PC-3 (cell line): ENCODE measurements around the gene AK8. TPM values are rescaled to one million over a fixed set of nuclear protein-coding genes. Genes with fewer than 3 reads are reported as not detected.

Experiments used
- ATAC-seq: fragments of 200-7000 bp; cut with Tn5 transposase; 2 replicates; pipeline ENCODE4 v1.9.1; 2020; ENCODE audit warnings: mild to moderate bottlenecking, moderate library complexity
- BruUV-seq: library from RNA; stranded (reverse); fragments of 400-500 nt; replicated peaks from 2 replicates; lab custom pipeline; 2021; lab: Mats Ljungman, UMichigan
- CTCF ChIA-PET: fragments of 300-600 bp; sonication (Branson Sonifier 250); formaldehyde crosslinking; loops from one replicate; lab custom pipeline; 2022; ENCODE audit warnings: antibody characterized with exemption; lab: Charles Lee
- POLR2A ChIA-PET: fragments of 300-600 bp; sonication (Branson Sonifier 250); formaldehyde crosslinking; loops from one replicate; lab custom pipeline; 2022; ENCODE audit warnings: antibody characterized with exemption; ENCODE audit not compliant: unreplicated experiment; lab: Charles Lee
- DNase-seq: peaks from one replicate; pipeline ENCODE4 v3.0.0-alpha.2; 2015
- H2AFZ ChIP-seq: fragments of 300-600 bp; sonication (generic); 2 replicates; pipeline ENCODE4 v1.6.0; 2016; ENCODE audit warnings: antibody characterized with exemption, low read length
- H3F3A ChIP-seq: fragments of 300-600 bp; sonication (generic); one replicate; pipeline ENCODE4 v1.6.0; 2017; ENCODE audit warnings: antibody characterized with exemption, low read length, control low read depth, mild to moderate bottlenecking; ENCODE audit not compliant: unreplicated experiment
- H3K27ac ChIP-seq: fragments of 300-600 bp; sonication (generic); 2 replicates; pipeline ENCODE4 v1.5.1; 2016; ENCODE audit warnings: mild to moderate bottlenecking, low read length
- H3K27me3 ChIP-seq: fragments of 300-600 bp; sonication (generic); 2 replicates; pipeline ENCODE4 v1.6.1; 2016; ENCODE audit warnings: low read length, mixed read lengths
- H3K36me3 ChIP-seq: fragments of 300-600 bp; sonication (generic); 2 replicates; pipeline ENCODE4 v1.6.1; 2016; ENCODE audit warnings: low read depth, mixed run types, low read length, mixed read lengths
- H3K4me1 ChIP-seq: fragments of 300-600 bp; sonication (generic); 2 replicates; pipeline ENCODE4 v1.5.1; 2016; ENCODE audit warnings: low read length; ENCODE audit not compliant: insufficient read depth
- H3K4me2 ChIP-seq: fragments of 300-600 bp; sonication (generic); 2 replicates; pipeline ENCODE4 v1.6.0; 2016; ENCODE audit warnings: low read length
- H3K4me3 ChIP-seq: fragments of 300-600 bp; sonication (generic); 2 replicates; pipeline ENCODE4 v1.5.1; 2016; ENCODE audit warnings: mild to moderate bottlenecking, low read length, mixed read lengths
- H3K79me2 ChIP-seq: fragments of 300-600 bp; sonication (generic); 2 replicates; pipeline ENCODE4 v1.6.1; 2017; ENCODE audit warnings: low read length, mixed read lengths
- H3K9ac ChIP-seq: fragments of 300-600 bp; sonication (generic); 2 replicates; pipeline ENCODE4 v1.6.0; 2016; ENCODE audit warnings: mild to moderate bottlenecking, low read length
- H3K9me2 ChIP-seq: fragments of 300-600 bp; sonication (generic); replicated peaks from 2 replicates; pipeline ENCODE4 v1.6.1; 2016; ENCODE audit warnings: mixed run types, low read length, mixed read lengths
- H3K9me3 ChIP-seq: fragments of 300-600 bp; sonication (generic); 2 replicates; pipeline ENCODE4 v1.6.1; 2016; ENCODE audit warnings: low read length, mixed read lengths
- H4K20me1 ChIP-seq: fragments of 300-600 bp; sonication (generic); 2 replicates; pipeline ENCODE4 v1.6.1; 2016; ENCODE audit warnings: low read length, mixed read lengths
- CTCF ChIP-seq: fragments of 300-600 bp; sonication (generic); conservative IDR thresholded peaks from 2 replicates; pipeline ENCODE4 v1.5.1; 2017; ENCODE audit warnings: antibody characterized with exemption, low read depth, mild to moderate bottlenecking, low read length
- EZH2 ChIP-seq: fragments of 300-600 bp; sonication (generic); IDR thresholded peaks from one replicate; pipeline ENCODE4 v1.6.1; 2017; ENCODE audit warnings: antibody characterized with exemption, mild to moderate bottlenecking, low read length; ENCODE audit not compliant: unreplicated experiment
- EZH2phosphoT487 ChIP-seq: fragments of 300-600 bp; sonication (generic); IDR thresholded peaks from 2 replicates; pipeline ENCODE4 v1.6.1; 2018; ENCODE audit warnings: mild to moderate bottlenecking, antibody characterized with exemption, low read length, borderline replicate concordance
- intact Hi-C: fragments of 100-400 bp; cut with micrococcal nuclease; formaldehyde crosslinking; loops from 2 replicates; pipeline ENCODE4 v1.9.0; 2023
- total RNA-seq: library from RNA; depleted of rRNA; stranded (reverse); fragments of >200 nt; gene quantifications from 2 replicates; pipeline ENCODE4 v1.2.3, GENCODE V29; 2014

The AK8 gene
- total RNA-seq, 1 experiment from 2014 or later, result 0.55 TPM

GRCh38 chr9:132733260-132733815, 144.7 kb downstream of the AK8 start:
- DNase-seq (no peak), ATAC-seq (no peak)
- intact Hi-C loops, result no loop called here
- Histone ChIP-seq H3K79me2 (no peaks in the 10 kb centered on the region), H3F3A (no peaks in the 10 kb centered on the region), H3K4me1 (no peaks in the 10 kb centered on the region), H3K36me3 (no peaks in the 10 kb centered on the region), H3K27me3 (no peaks in the 10 kb centered on the region), H4K20me1 (no peaks in the 10 kb centered on the region), H3K27ac (no peak overlapping the region), H3K4me2 (no peak overlapping the region), H3K9me3 (no peaks in the 10 kb centered on the region), H2AFZ (no peak overlapping the region), H3K9me2 (no peaks in the 10 kb centered on the region), H3K9ac (no peak overlapping the region), H3K4me3 (no peak overlapping the region)
- ChIA-PET CTCF (interaction anchor here (0.7 kb wide), 1 partner anchor 53 kb away, joined by 4 read pairs; no protein-coding TSS in a partner anchor), POLR2A (no interaction called here)
- BruUV-seq, result no TSS peak
- no peak for TF ChIP-seq CTCF
- TF ChIP-seq EZH2phosphoT487, result no peak
- TF ChIP-seq EZH2, result no peak

- no peak overlapping the region for H2AFZ ChIP-seq
- ATAC-seq (no peak), DNase-seq (no peak)
- intact Hi-C loops, result no loop called here
- H3K36me3 ChIP-seq, result no peaks in the 10 kb centered on the region
- POLR2A ChIA-PET, result no interaction called here
- no peaks in the 10 kb centered on the region for H4K20me1 ChIP-seq
- H3K27ac ChIP-seq, result no peak overlapping the region
- H3F3A ChIP-seq, result no peaks in the 10 kb centered on the region
- no peak for TF ChIP-seq EZH2phosphoT487
- no peak for TF ChIP-seq CTCF
- no peak for TF ChIP-seq EZH2
- H3K4me1 ChIP-seq, result no peaks in the 10 kb centered on the region
- H3K9ac ChIP-seq, result no peak overlapping the region
- CTCF ChIA-PET, result interaction anchor here (0.7 kb wide), 1 partner anchor 52 kb away, joined by 4 read pairs; no protein-coding TSS in a partner anchor
- no peak overlapping the region for H3K4me2 ChIP-seq
- H3K79me2 ChIP-seq, result no peaks in the 10 kb centered on the region
- BruUV-seq, result no TSS peak
- no peaks in the 10 kb centered on the region for H3K9me3 ChIP-seq
- no peak overlapping the region for H3K4me3 ChIP-seq
- H3K27me3 ChIP-seq, result no peaks in the 10 kb centered on the region
- no peaks in the 10 kb centered on the region for H3K9me2 ChIP-seq
Observed at GRCh38 chr9:132732326-132733259, 145.5 kb downstream of the AK8 start.

- ChIA-PET CTCF (no interaction called here), POLR2A (no interaction called here)
- Histone ChIP-seq H3K79me2 (no peaks in the 10 kb centered on the region), H3F3A (no peaks in the 10 kb centered on the region), H3K4me1 (no peaks in the 10 kb centered on the region), H3K9me3 (no peaks in the 10 kb centered on the region), H3K9ac (no peak overlapping the region), H3K9me2 (no peaks in the 10 kb centered on the region), H3K36me3 (no peaks in the 10 kb centered on the region), H3K27me3 (no peaks in the 10 kb centered on the region), H3K4me2 (no peak overlapping the region), H4K20me1 (no peaks in the 10 kb centered on the region), H3K4me3 (no peak overlapping the region), H2AFZ (no peak overlapping the region), H3K27ac (no peak overlapping the region)
- TF ChIP-seq EZH2phosphoT487, result no peak
- TF ChIP-seq CTCF, result no peak
- TF ChIP-seq EZH2, result no peak
- no TSS peak for BruUV-seq
- intact Hi-C loops, result no loop called here
- ATAC-seq (no peak), DNase-seq (no peak)
Observed at GRCh38 chr9:132731230-132731629, 146.9 kb downstream of the AK8 start.
